Measurements from ENCODE around the gene KLHL18. TPM values are rescaled to one million over a fixed set of nuclear protein-coding genes. Genes with fewer than 3 reads are reported as not detected.
A peak's percentile ranks its signal among the peaks of the same experiment; 100 is the strongest.
"Not testable (repeated sequence)": the region's sequence is repeated elsewhere in the genome, so short reads cannot be mapped to it uniquely, and the experiment has no call there.

KLHL18 gene
- polyA plus RNA-seq, 1 donor: 14.7 TPM

DNA sequence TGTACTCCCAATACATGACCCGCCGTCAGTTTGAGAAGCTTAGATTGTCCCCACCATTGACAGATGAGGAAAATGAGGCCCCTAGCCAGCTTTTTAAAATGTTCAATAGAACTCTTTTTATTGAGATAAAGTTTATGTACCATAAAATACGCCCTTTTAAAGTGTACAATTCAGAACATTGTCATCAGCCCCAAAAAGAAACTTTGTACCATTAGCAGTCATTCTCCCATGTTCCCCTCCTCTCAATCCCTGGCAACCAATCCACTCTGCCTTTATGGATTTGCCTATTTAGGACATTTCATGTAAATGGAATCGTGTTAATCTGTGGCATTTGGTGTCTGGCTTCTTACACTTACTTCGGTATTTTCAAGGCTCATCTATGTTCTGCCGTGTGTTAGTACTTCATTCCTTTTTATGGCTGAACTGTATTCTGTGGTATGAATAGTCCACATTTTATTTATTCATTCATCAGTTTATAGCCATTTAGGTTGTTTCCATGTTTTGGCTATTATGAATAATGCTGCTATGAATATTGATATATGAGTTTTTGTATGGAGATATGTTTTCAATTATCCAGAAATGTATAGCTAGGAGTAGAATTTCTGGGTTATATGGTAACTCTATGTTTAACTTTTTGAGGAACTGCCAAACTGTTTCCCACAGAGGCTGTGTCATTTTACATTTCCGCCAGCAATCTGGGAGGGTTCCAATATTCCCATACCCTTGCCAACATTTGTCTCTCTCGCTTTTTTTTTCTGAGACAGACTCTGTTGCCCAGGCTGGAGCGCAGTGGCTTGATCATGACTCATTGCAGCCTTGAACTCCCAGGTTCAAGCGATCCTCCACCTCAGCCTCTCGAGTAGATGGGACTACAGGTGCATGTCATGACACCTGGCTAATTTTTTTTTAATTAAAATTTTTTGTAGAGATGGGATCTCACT lies 82.7 kb downstream of the KLHL18 start:
- no peak for DNase-seq

DNA sequence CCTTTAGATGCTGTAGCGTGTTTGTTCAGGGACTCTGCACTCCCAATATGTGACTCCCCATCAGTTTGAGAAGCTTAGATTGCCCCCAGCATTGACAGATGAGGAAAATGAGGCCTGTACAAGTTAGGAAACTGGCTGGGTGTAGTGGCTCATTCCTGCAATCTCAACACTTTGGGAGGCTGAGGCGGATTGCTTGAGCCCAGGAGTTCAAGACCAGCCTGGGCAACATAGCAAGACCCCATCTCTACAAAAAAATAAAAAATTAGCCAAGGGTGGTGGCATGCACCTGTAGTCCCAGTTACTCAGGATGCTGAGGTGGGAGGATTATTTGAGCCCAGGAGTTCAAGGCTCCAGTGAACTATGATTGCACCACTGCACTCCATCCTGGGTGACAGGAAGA lies 84.1 kb downstream of the KLHL18 start:
- no peak for DNase-seq

DNA sequence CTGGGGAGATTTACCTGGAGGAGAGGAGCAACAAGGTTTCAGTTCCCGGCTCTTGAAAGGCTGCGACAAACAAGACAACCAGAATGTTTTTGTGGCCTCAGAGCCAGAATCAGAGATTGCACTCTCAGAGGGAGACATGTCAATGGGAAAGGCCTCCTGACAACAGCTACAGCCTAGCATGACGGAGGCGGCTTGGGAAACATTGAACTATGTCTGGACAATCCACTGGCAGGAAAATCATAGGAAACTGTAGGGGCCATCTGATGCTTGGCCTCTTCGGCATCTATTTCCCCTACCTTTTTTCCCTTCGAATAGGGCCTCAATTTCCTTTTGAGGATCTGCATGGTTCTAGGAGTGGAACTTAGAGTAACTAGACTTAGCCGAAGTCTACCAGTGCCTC lies 84.9 kb downstream of the KLHL18 start:
- DNase-seq: no peak

DNA sequence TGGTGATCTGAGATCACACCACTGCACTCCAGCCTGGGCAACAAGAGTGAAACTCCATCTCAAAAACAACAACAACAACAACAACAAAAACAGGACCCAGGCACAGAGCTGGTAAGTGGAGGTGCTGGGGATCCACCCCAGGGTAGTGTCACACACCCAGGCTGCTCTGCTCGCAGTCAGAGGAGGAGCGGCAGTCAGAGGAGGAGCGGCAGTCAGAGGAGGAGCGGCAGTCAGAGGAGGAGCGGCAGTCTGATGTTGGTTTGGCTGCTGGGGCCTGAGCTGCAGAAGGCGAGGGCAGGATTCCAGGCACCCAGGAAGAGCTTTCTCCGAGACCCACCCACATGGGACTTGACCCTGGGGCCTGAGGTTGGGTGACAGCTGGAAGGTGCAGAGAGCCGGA lies 87.3 kb downstream of the KLHL18 start:
- not testable (repeated sequence) for DNase-seq

DNA sequence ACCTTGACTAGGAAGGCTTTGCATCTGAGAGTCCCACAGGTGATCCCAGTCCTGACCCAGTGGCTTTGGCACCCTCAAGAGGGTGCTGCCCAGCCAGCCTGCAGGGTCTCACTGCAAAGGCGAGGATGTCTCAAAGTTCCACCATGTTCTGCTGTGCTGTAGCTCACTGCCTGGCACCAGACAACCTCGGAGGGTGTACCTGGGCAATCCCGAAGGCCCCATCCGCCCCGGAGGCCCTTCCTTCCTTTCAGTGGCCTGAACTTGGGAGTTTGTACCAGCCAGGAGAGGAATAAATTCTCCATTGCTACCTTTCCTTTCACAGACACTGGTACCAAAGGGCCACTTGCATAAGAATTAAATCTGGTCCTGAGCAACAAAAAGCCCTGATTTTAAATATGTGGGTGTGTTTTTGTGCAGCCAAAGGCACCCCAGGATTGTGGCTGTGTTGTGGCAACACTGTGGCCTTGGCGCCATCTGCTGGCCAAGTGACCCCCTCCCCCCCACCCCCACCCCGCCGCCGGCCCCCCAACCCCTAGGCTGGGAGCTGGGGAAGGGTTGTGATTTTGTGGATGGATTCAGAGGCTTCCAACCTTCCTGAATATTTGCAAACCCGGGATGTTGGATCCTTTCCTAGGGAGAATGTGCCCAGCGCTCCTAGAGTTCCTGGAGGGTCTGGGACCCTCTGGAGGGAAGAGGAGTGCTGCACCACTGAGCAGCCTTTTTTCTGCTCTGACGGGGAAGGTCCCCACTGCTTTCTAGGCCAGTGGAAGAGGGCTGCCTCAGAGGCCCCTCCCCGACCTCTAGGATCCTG lies 88.3 kb downstream of the KLHL18 start:
- DNase-seq: no peak

DNA sequence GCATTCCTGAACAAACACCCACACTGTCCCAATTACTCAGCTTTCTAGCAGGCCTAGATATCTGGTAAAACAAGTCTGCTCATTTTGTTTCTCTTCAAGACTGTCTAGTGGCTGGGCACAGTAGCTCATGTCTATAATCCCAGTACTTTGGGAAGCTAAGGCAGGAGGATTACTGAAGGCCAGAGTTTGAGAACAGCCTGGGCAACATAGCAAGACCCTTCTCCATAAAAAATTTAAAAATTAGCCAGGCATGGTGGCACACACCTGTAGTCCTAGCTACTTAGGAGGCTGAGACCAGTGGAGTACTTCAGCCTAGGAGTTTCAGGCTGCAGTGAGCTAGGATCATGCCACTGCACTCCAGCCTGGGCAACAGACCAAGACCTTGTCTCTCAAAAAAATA lies 91.8 kb downstream of the KLHL18 start:
- DNase-seq: no peak

DNA sequence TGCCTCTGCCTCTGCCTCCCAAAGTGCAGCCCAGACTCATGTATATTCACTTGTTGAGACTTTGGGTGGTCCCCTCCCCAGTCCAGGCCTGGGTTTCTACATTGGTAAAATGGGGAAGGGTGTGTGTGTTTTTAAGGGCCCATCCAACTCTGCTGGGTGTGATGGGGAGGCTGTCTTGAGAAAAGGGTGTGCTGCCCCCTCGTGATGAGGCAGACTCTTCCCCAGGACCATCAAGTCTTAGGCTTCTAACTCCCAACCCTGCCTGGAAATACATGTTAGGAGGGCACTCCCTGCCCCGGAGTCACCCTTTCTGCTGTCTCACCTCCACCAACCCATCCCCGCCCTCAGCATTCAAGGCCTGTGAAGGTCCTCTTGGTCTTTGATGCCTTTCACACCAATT lies 93.6 kb downstream of the KLHL18 start:
- no peak for DNase-seq

DNA sequence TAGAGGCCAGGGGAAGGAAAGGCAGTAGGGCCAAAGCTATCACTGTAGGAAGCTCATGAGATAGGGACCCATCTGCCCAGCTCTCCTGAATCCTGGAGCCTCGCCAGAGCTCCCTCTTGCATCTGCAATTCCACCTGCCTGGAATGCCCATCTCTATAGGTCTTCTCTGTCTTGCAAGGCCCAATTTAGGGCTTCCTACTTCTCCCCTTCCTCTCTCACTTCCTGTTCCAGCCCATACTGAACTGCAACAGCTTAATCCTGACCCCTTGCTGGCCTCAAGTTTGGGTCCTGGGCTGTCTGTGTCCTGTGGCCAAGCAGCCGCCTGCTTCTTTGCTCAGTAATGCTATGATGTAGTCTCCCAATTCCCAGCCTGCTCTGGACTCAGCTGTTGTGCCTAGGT lies 94.4 kb downstream of the KLHL18 start:
- no peak for DNase-seq

DNA sequence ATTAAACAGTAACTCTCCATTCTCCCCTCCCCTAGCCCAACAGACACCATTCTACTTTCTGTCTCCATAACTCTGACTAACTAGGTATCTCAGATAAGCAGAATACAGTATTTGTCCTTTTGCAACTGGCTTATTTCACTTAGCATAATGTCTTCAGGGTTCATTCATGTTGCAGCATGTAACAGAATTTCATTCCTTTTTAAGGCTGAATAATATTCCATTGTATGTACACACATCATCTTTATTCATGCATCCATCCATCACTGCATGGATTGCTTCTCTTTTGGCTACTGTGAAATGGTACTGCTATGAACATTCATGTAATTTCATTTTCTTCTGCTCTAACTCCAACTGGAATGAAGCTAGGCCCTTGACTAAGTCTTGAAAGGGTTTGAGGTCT lies 96.1 kb downstream of the KLHL18 start:
- DNase-seq: no peak

DNA sequence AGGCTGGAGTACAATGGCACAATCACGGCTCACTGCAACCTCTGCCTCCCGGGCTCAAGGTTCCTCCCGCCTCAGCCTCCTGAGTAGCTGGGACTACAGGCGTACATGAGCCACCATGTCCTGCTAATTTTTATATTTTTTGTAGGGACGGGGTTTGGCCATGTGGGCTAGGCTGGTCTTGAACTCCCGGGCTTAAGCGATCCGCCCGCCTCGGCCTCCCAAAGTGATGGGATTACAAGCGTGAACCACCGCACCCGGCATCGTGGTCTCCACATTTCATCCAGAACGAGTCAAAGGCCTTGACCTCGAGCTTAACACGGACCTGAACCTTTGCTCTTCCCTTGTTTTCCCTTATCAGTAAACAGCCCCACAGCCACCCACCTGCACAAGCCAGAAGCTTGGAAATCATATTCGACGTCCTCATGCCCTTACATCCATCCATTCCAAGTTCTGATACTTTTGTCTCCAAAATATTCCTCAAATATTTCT lies 96.7 kb downstream of the KLHL18 start:
- no peak for DNase-seq

DNA sequence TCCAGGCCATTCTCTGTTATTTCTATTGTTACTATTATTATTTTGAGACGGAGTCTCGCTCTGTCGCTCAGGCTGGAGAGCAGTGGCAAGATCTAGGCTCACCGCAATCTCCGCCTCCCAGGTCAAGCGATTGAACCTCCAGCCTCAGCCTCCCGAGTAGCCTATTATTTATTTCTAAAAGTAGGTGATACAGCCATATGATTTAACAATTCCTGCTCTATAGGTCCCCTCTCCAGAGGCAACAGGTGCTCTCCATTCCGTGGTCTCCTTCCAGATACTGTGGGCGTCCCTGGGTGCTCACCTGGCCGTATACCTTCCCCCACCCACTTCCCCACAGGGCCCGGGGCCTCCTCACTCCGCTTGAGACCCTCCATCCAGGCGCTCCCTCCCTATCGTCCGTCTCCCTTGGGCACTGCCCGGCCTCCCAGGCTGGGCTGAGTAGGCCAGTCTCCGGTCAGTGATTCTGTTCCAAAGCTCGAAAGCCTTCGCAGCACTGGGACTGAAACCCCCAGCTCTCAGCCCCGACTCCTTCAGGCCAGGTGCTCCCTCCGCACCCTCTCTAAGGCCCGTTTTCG lies 97.4 kb downstream of the KLHL18 start:
- DNase-seq: no peak

DNA sequence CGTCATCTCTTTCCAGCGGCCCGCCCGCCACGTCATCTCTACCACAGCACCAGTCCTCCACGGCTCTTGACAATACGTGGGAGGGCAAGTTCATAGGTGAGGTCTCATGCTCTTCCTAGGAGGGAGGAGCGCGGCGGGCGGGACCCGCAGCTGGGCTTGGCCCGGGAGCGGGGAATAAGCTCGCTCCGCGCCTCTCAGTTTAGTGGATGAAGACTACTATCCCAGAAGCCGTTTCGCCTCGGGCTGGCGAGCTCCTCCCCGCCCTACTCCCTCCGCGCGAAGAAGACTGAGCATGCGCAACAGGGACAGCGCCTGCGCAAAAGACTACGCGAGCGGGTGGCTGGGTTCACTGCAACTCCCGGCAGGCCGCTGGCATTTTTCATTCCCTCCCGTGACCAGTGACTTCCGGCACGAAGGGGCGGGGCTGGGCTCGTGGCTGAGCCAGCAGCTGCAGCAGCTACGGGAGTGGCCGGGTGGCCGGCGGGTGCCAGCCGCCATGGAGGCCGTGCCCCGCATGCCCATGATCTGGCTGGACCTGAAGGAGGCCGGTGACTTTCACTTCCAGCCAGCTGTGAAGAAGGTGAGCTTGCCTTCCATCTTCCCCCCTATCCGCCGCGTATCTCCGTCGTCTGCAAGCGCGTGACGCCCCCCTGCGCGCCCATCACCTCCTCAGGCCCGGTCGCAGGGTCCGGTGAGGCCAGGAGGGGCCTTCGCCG lies 98.0 kb downstream of the KLHL18 start, which contains the start of gene PTPN23:
Gene PTPN23, plus strand, starts transcription at position 421 of the 716 bp plus-strand sequence. Its CDS starts 76 bp downstream, at position 497.
- DNase-seq: peak; percentile 99

DNA sequence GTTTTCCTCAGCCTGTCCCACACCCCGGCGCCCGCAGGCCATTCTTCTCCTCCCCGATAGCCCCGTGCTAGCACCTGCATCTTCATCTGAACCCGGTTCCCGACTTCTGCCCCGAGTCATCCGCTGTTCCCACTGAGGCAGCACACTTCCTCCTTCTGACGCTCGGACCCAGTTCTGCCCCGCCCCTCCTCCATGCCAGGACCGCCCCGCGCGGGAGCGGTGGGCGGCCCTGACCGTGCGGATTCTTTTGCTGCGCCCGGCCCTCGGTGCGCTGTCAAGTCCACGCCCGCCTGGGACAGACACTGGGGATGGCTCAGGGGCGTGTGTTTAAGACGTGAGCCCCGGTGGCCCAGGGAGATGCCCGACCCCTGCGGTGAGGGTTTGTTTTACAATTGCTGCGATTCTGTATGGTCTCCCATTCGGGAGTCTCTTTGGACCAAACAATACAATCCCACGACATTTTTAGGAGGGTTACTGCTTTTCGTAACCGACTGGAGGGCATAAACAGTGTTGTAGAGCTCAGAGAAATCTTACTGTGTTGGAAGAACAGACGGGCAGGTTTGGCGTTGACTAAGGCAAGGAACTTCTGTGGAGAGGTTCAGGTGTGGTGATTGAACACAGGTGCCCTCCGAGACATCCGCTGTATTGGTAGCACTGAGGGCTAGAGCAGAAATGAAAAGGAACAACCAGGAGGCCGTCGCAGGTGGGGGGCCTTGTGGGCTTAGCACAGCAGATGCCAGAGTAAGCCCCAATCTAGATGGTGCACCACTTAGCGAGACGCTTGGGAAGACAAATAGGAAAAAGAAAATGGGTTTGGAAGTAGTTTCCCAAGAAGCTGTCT lies 98.8 kb downstream of the KLHL18 start:
- peak; percentile 91 for DNase-seq

DNA sequence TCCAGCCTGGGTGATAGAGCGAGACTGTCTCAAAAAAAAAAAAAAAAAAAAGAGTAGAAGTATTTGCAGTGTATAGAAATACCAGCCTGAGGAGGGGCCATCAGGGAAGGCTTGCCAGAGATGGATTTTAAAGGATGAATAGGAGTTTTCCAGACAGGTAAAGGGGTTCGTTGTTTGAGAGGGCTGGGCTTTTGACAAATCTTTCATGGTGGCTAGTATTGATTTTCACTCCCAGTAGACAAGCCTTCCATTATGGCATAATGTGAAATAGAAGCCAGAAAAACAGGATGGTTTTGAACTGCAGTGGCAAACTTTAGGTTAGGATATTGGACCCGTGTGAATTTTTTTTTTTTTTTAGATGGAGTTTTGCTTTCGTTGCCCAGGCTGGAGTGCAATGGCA lies 101.7 kb downstream of the KLHL18 start:
- no peak for DNase-seq

DNA sequence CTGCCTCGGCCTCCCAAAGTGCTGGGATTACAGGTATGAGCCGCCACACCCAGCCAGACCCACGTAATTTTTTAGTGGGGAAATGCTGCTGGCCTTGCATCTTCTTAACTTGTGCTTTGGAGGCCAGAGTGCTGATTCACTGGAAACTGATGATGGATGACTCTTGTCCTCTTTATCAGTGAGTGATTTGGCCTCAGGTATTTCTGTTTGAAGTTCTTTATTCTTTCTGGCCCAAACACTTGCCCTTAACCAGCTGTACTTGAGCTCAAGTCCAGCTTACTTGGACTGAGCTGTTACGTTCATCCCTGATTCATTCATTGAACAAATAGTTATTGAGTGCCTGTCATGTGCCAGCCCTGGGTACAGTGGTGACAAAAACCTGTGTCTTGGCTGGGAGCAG lies 102.3 kb downstream of the KLHL18 start:
- DNase-seq: no peak

DNA sequence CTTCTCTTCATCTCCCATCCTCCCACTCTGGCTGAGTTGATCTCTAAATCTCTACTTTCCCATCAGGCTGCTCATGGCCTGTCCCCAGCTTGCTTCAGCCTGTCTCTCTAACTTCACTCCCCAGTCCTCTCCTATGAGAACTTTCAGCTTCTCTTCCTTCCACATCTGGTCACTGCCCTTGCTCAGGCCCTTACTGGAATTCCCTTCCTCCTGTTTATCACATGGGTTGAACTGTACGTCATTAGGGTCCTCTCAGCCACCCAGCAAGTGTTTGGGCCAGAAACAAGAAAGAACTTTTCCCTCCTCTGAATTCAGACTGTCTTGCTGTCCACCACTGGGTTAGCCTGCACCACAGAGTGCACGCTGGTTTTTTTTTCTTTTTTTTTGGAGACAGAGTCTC lies 103.1 kb downstream of the KLHL18 start:
- DNase-seq: no peak

DNA sequence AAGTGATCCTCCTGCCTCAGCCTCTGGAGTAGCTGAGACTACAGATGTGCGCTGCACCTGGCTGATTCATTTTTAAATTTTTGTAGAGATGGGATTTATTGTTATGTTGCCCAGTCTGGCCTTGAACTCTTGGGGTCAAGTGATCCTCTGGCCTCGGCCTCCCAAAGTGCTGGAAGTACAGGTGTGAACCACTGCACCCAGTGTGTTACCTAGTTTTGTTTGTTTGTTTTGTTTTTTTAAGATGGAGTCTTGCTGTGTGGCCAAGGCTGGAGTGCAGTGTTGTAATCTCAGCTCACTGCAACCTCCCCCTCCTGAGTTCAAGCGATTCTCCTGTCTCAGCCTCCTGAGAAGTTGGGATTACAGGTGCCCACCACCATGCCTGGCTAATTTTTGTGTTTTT lies 110.2 kb downstream of the KLHL18 start:
- DNase-seq: no peak

DNA sequence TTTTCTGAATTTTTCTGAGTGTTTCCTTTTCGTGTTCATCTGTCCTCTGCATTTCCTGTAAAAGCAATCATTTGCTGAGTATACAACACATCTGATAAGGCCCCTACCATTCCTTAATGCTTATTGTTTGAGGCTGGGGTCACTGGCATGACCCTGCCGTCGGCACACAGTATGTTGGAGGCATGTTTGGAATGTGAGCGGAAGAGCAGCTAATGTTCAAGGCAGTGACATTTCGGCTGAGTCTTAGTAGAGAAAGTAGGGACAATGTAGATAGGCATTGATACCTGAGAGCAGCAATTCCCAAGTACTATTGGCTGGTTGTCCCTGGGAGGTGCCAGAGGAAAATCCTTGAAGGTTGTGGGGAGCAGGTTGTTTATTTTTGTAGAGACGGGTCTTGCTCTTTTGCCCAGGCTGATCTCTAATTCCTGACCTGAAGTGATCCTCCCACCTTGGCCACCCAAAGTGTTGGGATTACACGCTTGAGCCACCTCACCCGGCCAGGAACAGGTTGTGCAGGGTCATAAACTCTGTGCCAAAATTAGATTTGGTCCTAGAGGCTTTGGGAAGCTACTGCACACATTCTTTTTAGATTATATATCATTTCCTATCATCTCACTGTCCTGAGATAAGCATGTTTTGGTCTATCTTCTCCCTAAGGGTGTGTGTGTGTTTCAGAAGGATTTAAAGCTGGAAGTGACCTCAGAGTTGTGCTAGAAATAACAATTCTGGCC lies 111.6 kb downstream of the KLHL18 start:
- no peak for DNase-seq

DNA sequence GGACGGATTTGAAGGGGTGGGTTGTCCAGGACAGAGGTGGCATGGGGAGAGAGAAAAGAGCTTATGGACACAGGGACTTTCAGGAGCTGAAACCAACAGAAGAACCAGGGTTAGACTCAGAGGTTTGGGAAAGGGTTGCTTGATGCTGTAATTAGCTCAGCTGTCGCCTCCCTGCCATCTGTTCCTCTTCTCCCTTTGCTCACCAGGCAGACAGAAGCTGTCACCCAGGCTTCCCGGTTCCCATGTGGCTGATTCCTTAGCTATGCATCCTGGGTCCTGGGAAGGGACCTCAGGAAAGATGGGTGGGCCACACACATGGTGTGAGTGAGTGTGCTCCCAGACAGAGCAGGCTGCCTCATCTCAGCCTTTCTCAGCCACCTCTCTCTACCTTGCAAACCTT lies 112.1 kb downstream of the KLHL18 start:
- no peak for DNase-seq

All from hindlimb muscle (tissue), 1 donor.